Mucosa of descending colon (tissue), 3 donors: ENCODE data around the gene PRDM5. TPM values are rescaled to one million over a fixed set of nuclear protein-coding genes. Genes with fewer than 3 reads are reported as not detected.

Source experiments
- ATAC-seq: fragments of 200-7000 bp; cut with Tn5 transposase; one replicate; pipeline ENCODE4 v1.9.1; 2020; ENCODE audit warnings: mild to moderate bottlenecking, moderate library complexity
- DNase-seq, 3 donors: peaks; one replicate each; pipeline ENCODE4 v3.0.0-alpha.2; 2020
- H3K36me3 ChIP-seq: fragments of 200-600 bp; one replicate; pipeline ENCODE4 v1.8.0; 2021; ENCODE audit warnings: low read depth, mild to moderate bottlenecking
- H3K4me1 ChIP-seq: fragments of 200-600 bp; one replicate; pipeline ENCODE4 v1.8.0; 2021; ENCODE audit warnings: low read depth, mild to moderate bottlenecking
- H3K4me3 ChIP-seq: fragments of 200-600 bp; one replicate; pipeline ENCODE4 v1.8.0; 2021; ENCODE audit warnings: mild to moderate bottlenecking
- H3K9me3 ChIP-seq: fragments of 200-600 bp; one replicate; pipeline ENCODE4 v1.8.0; 2021; ENCODE audit warnings: mild to moderate bottlenecking
- CTCF ChIP-seq: fragments of 200-600 bp; IDR thresholded peaks from one replicate; pipeline ENCODE4 v1.8.0; 2022; ENCODE audit warnings: antibody characterized with exemption, mild to moderate bottlenecking
- intact Hi-C, 2 donors: fragments of 100-400 bp; cut with DNase I in 1 of 2; cut with micrococcal nuclease in 1 of 2; formaldehyde crosslinking; loops; one replicate each; pipeline versions ENCODE4 v1.11.0 to v1.11.1; 2022; cut with DNase I, micrococcal nuclease
- long read RNA-seq, 2 donors: library from polyadenylated mRNA; unstranded; transcript quantifications; one replicate each; pipeline ENCODE4 v2.0.0, GENCODE V29; 2019 to 2021
- total RNA-seq, 3 donors: library from RNA; stranded (reverse); fragmentation: NEBNext Ultra II Directional in 2 of 3; extraction: Animal tissue kit (Norgen Biotek cat#: 25700) in 2 of 3; gene quantifications; one replicate each; pipeline versions ENCODE4 v1.2.1 to v1.2.4, GENCODE V29; 2021 to 2023
- donor health status: DM: no; HTN: no; CAD: no; lungs with moderate emphysema.
- donor health status: DM: no; HTN: no; CAD: no.
- donor health status: DM: no; HTN: yes; CAD: no.

The PRDM5 gene
- total RNA-seq: 10 to 100 TPM in 2 of 3 donors, 1 to 10 TPM in 1; 8.7 to 12.2 (median 10.2) TPM
- long read RNA-seq, donor 1, full-length matches to known transcripts: 1 of 3 reads
- long read RNA-seq, donor 1, partial matches to known transcripts: 2 of 3 reads
- long read RNA-seq, donor 1, other reads (novel, unspliced or antisense): 0 of 3 reads
- long read RNA-seq, donor 2, partial matches to known transcripts: 2 of 5 reads
- long read RNA-seq, donor 2, other reads (novel, unspliced or antisense): 3 of 5 reads

GRCh38 chr4:120922381-120923206, at the start of gene PRDM5:
PRDM5 (minus strand) TSS chr4:120922726; CDS start chr4:120922608, 118 bp downstream.
- DNase-seq: peak; percentile 52 to 76 (median 62)
- no peak for TF ChIP-seq CTCF
- Histone ChIP-seq H3K4me3 (peak within 1 kb of the TSS; percentile 67), H3K9me3 (no peaks in the 10 kb centered on the region), H3K4me1 (peaks cover 4% of the 10 kb centered on the region), H3K36me3 (no peaks in the 10 kb centered on the region)
- intact Hi-C loops: no loop called here
- peak; percentile 67 for ATAC-seq

DNA sequence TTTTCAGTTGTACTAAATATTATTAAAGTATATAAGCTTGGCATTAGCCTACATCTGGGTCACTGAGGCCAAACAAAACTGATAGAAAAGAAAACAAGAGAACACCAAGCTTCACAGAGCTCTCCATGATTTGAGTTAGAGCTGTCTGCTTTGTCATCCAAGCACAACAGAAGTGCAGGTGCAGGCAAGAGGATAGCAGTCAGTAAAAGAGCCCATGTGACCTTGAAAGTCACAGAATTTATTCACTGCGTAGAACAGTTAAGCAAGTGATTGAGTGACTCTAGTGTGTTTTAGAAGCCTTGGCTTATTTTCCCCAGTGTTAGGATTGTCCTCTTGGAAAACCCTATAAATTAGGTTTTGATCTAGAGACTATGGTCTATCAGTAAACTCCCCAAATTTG, 49.4 kb upstream of the PRDM5 start:
- TF ChIP-seq CTCF: no peak

DNA sequence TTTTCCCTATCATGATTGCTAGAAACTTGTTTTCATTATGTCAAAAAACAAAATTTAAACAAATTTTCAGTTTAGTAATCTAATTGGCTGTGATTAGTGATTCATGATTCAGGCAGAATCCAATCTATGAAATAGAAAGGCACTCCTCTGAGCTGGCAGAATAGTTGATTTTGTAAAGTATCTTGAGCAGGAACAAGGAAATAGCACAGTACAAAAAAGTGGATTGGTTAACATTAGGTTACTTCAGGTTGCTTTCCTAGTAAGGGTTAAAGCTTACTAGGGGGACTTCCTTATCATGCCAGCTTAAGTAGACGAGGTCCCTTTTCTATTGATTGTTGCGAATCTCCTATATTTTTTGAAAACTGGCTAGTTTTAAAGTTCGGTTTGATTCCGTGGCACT, 43.4 kb upstream of the PRDM5 start:
- Histone ChIP-seq H3K4me1 (no peaks in the 10 kb centered on the region), H3K4me3 (no peak overlapping the region), H3K36me3 (no peaks in the 10 kb centered on the region), H3K9me3 (no peaks in the 10 kb centered on the region)
- intact Hi-C loops: no loop called here
- TF ChIP-seq CTCF: no peak
- DNase-seq: no peak
- ATAC-seq: peak; percentile 56

More for the DNA sequence above, 49.4 kb upstream of the PRDM5 start:
- Histone ChIP-seq H3K4me1 (no peaks in the 10 kb centered on the region), H3K4me3 (no peak overlapping the region), H3K9me3 (no peaks in the 10 kb centered on the region), H3K36me3 (no peaks in the 10 kb centered on the region)
- ATAC-seq (no peak), DNase-seq (no peak)
- intact Hi-C loops: no loop called here

DNA sequence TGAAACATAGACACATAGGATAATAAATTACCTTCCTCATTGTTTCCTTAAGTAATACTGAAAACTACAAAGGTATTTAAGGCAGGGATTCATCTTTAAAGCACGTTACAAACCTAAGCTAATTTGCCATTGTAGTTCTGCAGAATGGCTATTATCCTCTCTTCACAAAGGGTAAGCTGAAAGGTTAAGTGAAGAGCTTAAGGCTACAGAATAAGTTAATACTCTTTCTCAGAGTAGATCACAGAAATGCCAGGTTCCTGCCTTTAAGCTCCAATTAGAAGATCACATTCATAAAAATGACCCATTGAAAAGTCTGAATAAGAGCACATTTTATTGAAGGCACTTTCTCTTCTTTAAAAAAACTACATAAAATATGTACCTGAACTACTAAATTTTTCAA, 42.1 kb upstream of the PRDM5 start:
- Histone ChIP-seq H3K36me3 (no peaks in the 10 kb centered on the region), H3K4me3 (no peak overlapping the region), H3K9me3 (no peaks in the 10 kb centered on the region), H3K4me1 (no peaks in the 10 kb centered on the region)
- intact Hi-C loops: no loop called here
- ATAC-seq (no peak), DNase-seq (no peak)
- no peak for TF ChIP-seq CTCF

GRCh38 chr4:120963449-120963848, 40.9 kb upstream of the PRDM5 start:
- Histone ChIP-seq H3K9me3 (no peaks in the 10 kb centered on the region), H3K4me1 (no peaks in the 10 kb centered on the region), H3K36me3 (no peaks in the 10 kb centered on the region), H3K4me3 (no peak overlapping the region)
- TF ChIP-seq CTCF: no peak
- DNase-seq: no peak
- intact Hi-C loops: no loop called here
- no peak for ATAC-seq
